GM21723 (cell line): ENCODE results near the gene PTPRR.
"Not testable (repeated sequence)": the region's sequence is repeated elsewhere in the genome, so short reads cannot be mapped to it uniquely, and the experiment has no call there.

ENCODE experiments used
- ATAC-seq: cut with Tn5 transposase; IDR thresholded peaks from one replicate; pipeline ENCODE4 v1.9.1; 2021; ENCODE audit warnings: mild to moderate bottlenecking, moderate library complexity; ENCODE audit not compliant: unreplicated experiment

The PTPRR gene

DNA sequence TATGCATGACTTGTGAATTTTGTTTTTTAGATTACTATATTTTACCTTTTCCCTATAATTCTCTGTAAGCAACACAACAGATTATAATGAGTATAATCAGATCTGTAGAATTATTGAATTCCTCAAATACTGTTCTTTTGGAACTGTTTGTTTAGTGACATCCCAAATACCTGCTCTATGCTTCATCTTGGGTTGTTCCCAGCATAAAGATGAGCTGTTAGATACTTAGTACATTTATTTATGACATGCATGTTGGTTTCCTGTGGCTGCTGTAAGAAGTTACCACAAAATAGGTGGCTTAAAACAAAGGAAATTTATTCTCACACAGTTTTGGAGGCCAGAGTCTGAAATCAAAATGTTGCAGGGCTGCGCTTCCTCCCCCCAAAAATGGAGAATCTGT is 78.4 kb downstream of the PTPRR start:
- ATAC-seq, result no peak

- ATAC-seq, result no peak
Measured at GRCh38 chr12:70840656-70841350, 79.7 kb downstream of the PTPRR start.

GRCh38 chr12:70839544-70839943 is 81.0 kb downstream of the PTPRR start:
- ATAC-seq, result no peak

- no peak for ATAC-seq
Measured at GRCh38 chr12:70838127-70838526, 82.4 kb downstream of the PTPRR start.

GRCh38 chr12:70837026-70837425 is 83.5 kb downstream of the PTPRR start:
- no peak for ATAC-seq

DNA sequence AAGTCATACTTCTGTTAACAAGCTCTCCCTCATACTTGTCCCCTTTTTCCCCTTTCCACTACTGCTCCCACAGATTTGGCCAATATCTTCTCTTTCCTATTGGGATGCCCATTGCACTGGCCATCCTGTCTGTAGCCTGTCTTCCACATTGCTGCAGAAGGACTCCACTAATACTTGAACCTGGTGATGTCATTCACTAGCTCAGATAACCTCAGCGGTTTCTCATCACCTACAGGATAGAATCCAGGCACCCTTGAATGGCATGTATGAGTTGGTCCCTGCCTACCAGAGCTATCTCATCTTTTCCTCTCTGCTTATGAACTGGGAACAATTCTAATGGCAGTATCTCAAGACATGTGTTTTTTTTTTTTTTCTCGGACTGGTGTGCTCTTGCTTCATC is 84.6 kb downstream of the PTPRR start:
- no peak for ATAC-seq

- no peak for ATAC-seq
Measured at GRCh38 chr12:70831543-70831942, 89.0 kb downstream of the PTPRR start.

- ATAC-seq, result no peak
Measured at GRCh38 chr12:70830221-70831061, 90.1 kb downstream of the PTPRR start.

DNA sequence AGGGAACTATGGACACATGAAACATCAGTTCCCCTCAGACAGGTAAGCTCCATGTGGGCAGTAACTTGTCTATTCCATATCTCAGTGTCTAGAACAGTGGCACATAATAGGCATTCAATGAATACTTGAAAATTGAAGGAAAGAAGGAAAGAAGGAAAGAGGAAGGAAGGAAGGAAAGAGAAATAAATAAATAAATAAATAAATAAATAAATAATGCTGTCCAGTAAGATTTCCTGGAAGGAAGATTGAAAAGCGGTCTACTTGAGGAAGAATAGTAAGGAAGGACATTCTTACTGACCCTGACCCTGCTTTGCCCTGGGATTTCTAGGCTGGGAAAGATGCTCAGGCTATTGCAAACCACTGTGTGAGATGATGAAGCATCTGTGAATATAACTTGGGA is 91.5 kb downstream of the PTPRR start:
- ATAC-seq, result no peak

DNA sequence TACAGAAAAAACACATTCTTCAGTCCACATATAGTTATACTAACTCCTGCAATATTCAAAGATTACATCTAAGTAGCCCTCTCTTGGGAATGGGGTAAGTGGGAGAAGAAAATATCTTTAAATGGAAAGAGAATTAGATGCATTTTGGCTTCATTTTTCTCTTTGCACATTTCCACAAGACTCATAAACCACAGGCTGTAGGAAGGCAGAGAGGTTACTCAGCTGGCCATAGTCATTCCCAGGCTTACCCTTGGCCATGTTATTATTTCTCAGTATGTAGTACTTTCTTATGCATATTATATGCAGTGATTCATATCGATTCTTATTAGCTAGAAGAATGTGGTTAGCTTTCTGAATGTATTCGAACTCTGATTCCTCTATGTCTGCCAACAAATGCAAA is 92.2 kb downstream of the PTPRR start:
- ATAC-seq, result no peak

DNA sequence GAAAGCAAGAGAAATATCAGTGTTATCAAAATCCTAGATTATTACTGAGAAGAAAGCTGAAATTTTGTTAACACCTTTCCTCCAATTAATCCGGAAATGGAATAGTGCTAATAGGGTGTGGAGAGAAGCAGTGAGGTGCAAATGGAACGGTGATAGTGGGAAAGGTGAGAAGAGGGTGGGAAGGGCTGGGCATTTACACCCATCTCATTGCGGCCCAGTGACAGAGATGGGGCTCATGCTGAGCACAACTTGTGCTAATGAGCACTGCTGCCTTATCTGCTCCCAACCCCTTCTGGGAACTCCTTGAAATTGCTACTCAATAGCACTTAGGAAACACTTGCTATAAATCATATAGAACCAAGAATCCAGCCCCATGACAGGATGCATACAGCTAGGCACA is 94.4 kb downstream of the PTPRR start:
- ATAC-seq, result no peak

GRCh38 chr12:70824511-70824910 is 96.0 kb downstream of the PTPRR start:
- no peak for ATAC-seq

DNA sequence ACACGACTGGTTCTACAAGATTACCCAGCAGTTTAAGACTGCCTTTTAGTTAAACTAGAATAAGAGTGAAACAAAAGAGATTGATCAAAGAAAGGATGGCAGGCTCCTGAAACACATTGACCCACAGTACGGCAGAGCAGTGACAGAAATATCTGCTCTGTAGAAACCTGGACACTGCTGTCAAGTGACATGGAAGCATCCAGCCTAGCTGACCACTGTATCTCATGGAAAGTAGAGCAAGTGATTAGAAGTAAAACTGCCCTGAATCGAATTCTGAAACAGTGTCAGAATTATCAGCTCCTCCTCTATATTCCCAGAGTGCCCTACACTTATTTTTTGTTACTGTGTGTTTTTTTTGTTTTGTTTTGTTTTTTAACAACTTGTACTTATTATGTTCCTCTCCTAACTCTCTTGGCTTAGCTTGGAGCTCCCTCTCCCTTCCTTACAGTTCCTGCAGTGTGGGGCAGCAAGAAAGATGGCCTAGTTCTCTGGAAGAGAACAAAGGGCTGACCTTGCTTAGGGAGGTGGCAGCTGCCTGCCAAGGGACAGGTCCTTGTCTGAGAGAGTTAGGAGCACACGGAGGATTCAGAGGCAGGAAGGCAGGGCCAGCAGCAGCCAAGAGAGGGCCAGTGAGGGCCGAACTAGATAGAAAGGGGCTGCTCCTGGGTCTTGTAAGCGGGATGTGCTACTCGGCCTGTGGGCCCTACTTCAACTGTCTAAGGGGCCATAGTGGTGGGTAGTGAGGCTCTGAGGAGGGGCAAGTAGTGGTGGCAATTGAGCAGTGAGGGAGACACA is 97.2 kb downstream of the PTPRR start:
- ATAC-seq, result no peak

GRCh38 chr12:70822412-70822811 is 98.1 kb downstream of the PTPRR start:
- no peak for ATAC-seq

DNA sequence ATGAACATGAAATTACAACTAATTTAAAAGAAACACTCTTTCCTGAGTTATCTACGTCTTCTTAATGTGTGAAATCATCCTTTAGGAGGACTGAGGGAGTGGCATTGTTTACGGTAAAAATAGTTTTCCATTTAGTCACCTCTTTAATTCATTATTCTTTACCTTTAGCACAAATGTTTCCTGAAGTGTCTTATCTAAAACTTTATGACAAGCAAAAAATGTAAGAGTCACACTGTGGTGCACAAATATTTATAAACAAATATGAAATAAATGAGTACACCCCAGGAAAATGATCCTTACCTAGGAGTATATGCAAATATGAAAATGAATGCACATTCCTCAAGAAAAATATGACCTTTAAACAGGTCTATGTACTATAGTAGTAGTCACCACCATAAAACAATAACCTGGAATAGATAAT is 104.6 kb downstream of the PTPRR start:
- ATAC-seq, result no peak

- ATAC-seq, result no peak
Measured at GRCh38 chr12:70815056-70815455, 105.5 kb downstream of the PTPRR start.

- ATAC-seq, result no peak
Measured at GRCh38 chr12:70813559-70813958, 107.0 kb downstream of the PTPRR start.

- ATAC-seq, result no peak
Measured at GRCh38 chr12:70812136-70812535, 108.4 kb downstream of the PTPRR start.

GRCh38 chr12:70809887-70810286 is 110.7 kb downstream of the PTPRR start:
- ATAC-seq, result no peak

GRCh38 chr12:70807993-70808392 is 112.5 kb downstream of the PTPRR start:
- not testable (repeated sequence) for ATAC-seq

GRCh38 chr12:70806827-70807226 is 113.7 kb downstream of the PTPRR start:
- ATAC-seq, result no peak

GRCh38 chr12:70806043-70806442 is 114.5 kb downstream of the PTPRR start:
- no peak for ATAC-seq
